K562 (cell line): ENCODE results near the gene ILF2. TPM values are rescaled to one million over a fixed set of nuclear protein-coding genes. Genes with fewer than 3 reads are reported as not detected.

ENCODE experiments used
- ATAC-seq: fragments of 200-7000 bp; cut with Tn5 transposase; 3 replicates; pipeline ENCODE4 v1.9.1; 2020; ENCODE audit warnings: moderate library complexity
- BruUV-seq: library from RNA; stranded (reverse); fragments of 400-500 nt; replicated peaks from 2 replicates; lab custom pipeline; 2021; lab: Mats Ljungman, UMichigan
- CTCF ChIA-PET: fragments of 300-600 bp; formaldehyde crosslinking; extraction: SDS; loops from one replicate; lab custom pipeline; 2021; ENCODE audit warnings: low intra/inter-chr PET ratio; lab: Yijun Ruan, JAX
- POLR2A ChIA-PET: fragments of 300-600, 350-650 bp; sonication (Branson Sonifier 250); formaldehyde crosslinking; extraction: SDS; loops from one replicate; lab custom pipeline; 2021; ENCODE audit warnings: antibody characterized with exemption, inconsistent platforms; lab: Yijun Ruan, JAX
- DNase-seq, 4 experiments: peaks; one replicate each; pipeline versions ENCODE4 v3.0.0 to v3.0.0-alpha.2; 2011 to 2018; ENCODE audit warnings: low spot score in 3 of 4, mixed read lengths in 3 of 4; ENCODE audit errors: extremely low read depth in 1 of 4
- FAIRE-seq: peaks from 2 replicates; lab custom pipeline; 2011; peaks lifted over from hg19 to GRCh38; lab: Jason Lieb, UNC
- H2AFZ ChIP-seq: 2 replicates; pipeline ENCODE4 v1.6.0; 2011; ENCODE audit warnings: low read depth, low read length, control low read depth, inconsistent platforms
- H3K27ac ChIP-seq: fragments of 200-600 bp; 3 replicates; pipeline ENCODE4 v1.8.0; 2011; ENCODE audit warnings: low read depth, mild to moderate bottlenecking, control low read depth, inconsistent platforms, low read length, moderate library complexity, mixed read lengths; ENCODE audit errors: extremely low read depth
- H3K27me3 ChIP-seq, 2 experiments: fragments of 300-600 bp in 1 of 2; 2 replicates in 1 of 2; 3 replicates in 1 of 2; pipeline versions ENCODE4 v1.6.0 to v1.8.0; 2011; ENCODE audit warnings: inconsistent platforms in 2 of 2, low read length in 2 of 2, mild to moderate bottlenecking in 1 of 2, mixed read lengths in 1 of 2, moderate library complexity in 1 of 2; ENCODE audit not compliant: control insufficient read depth in 2 of 2, insufficient read depth in 2 of 2
- H3K36me3 ChIP-seq: fragments of 300-600 bp; 3 replicates; pipeline ENCODE4 v1.8.0; 2011; ENCODE audit warnings: mild to moderate bottlenecking, low read length, inconsistent platforms; ENCODE audit not compliant: control insufficient read depth, insufficient read depth
- H3K4me1 ChIP-seq, 2 experiments: fragments of 200-600 bp in 1 of 2; replicated peaks in 1 of 2; 2 replicates in 1 of 2; 3 replicates in 1 of 2; pipeline versions ENCODE4 v1.5.1 to v1.8.0; 2011; ENCODE audit warnings: inconsistent platforms in 2 of 2, low read length in 2 of 2, mild to moderate bottlenecking in 1 of 2, mixed read lengths in 1 of 2, moderate library complexity in 1 of 2; ENCODE audit not compliant: control insufficient read depth in 2 of 2, insufficient read depth in 2 of 2
- H3K4me2 ChIP-seq: 2 replicates; pipeline ENCODE4 v1.6.1; 2011; ENCODE audit warnings: low read length, control low read depth, inconsistent platforms, mixed read lengths; ENCODE audit not compliant: insufficient read depth
- H3K4me3 ChIP-seq: fragments of 200-600 bp; sonication (generic), shearing (Covaris generic); 2 replicates; pipeline ENCODE4 v1.5.1; 2016; ENCODE audit warnings: control low read depth, inconsistent platforms
- H3K79me2 ChIP-seq: fragments of 200-600 bp; 3 replicates; pipeline ENCODE4 v1.8.0; 2011; ENCODE audit warnings: low read length, inconsistent platforms; ENCODE audit not compliant: control insufficient read depth, insufficient read depth
- H3K9ac ChIP-seq, 2 experiments: 2 replicates each; pipeline versions ENCODE4 v1.6.0 to v1.6.1; 2011; ENCODE audit warnings: low read depth in 2 of 2, low read length in 2 of 2, control low read depth in 1 of 2, inconsistent platforms in 1 of 2, mild to moderate bottlenecking in 1 of 2, mixed read lengths in 1 of 2; ENCODE audit not compliant: insufficient read depth in 1 of 2
- H3K9me1 ChIP-seq: one replicate; pipeline ENCODE4 v1.6.0; 2011; ENCODE audit warnings: inconsistent platforms, mild to moderate bottlenecking, low read length, moderate library complexity; ENCODE audit not compliant: control insufficient read depth, insufficient read depth
- H3K9me3 ChIP-seq: replicated peaks from 2 replicates; pipeline ENCODE4 v1.5.1; 2011; ENCODE audit warnings: low read depth, low read length, inconsistent platforms; ENCODE audit not compliant: control insufficient read depth, insufficient read depth
- H4K20me1 ChIP-seq: replicated peaks from 2 replicates; pipeline ENCODE4 v1.6.1; 2011; ENCODE audit warnings: low read length, inconsistent platforms, mixed read lengths; ENCODE audit not compliant: control insufficient read depth, insufficient read depth
- ADNP ChIP-seq: fragments of 200-800 bp; sonication (Bioruptor generic); IDR thresholded peaks from 2 replicates; pipeline ENCODE4 v1.6.1; 2016; ENCODE audit warnings: missing genetic modification characterization, missing compliant biosample characterization
- DIDO1 ChIP-seq: fragments of 450-650 bp; IDR thresholded peaks from 2 replicates; pipeline ENCODE4 v1.6.1; 2016; ENCODE audit warnings: low read depth, missing biosample characterization, missing genetic modification characterization
- JUNB ChIP-seq: fragments of 450-650 bp; formaldehyde crosslinking; conservative IDR thresholded peaks from 2 replicates; pipeline ENCODE4 v1.4.0; 2020; ENCODE audit warnings: mild to moderate bottlenecking
- TOE1 ChIP-seq, 2 experiments: fragments of 450-650 bp in 1 of 2; sonication (generic) in 1 of 2; formaldehyde crosslinking in 1 of 2; IDR thresholded peaks; 2 replicates each; pipeline versions ENCODE4 v1.7.1 to v1.8.0; 2016 to 2022; ENCODE audit warnings: borderline replicate concordance in 2 of 2, mild to moderate bottlenecking in 2 of 2, antibody characterized with exemption in 1 of 2, inconsistent platforms in 1 of 2, low read depth in 1 of 2, missing genetic modification reagents in 1 of 2, moderate library complexity in 1 of 2
- WGBS: fragments of 100-300 bp; shearing (Covaris generic); methylation state at CpG from one replicate; pipeline ENCODE4 v1.1.6; 2016; ENCODE audit warnings: low coverage, mixed read lengths; ENCODE audit not compliant: insufficient coverage; ENCODE audit errors: missing lambda C conversion rate; 5-methylcytosine and 5-hydroxymethylcytosine counted together
- in situ Hi-C: fragments of 300-500 bp; cut with MboI; formaldehyde crosslinking; loops from 4 replicates; pipeline ENCODE4 v1.15.0; 2018; ENCODE audit warnings: inconsistent platforms, mixed read lengths
- intact Hi-C: fragments of 100-400 bp; cut with micrococcal nuclease; formaldehyde crosslinking; loops from 2 replicates; pipeline ENCODE4 v1.14.2; 2022
- polyA plus RNA-seq, 8 experiments: library from polyadenylated mRNA; depleted of rRNA in 4 of 8; stranded (reverse) in 5 of 8; unstranded in 3 of 8; fragments of >200 nt; fragmentation: Nextera tagmentation in 2 of 8; fragmentation: Illumina TruSeq in 1 of 8; extraction: Ambion mirVana in 2 of 8; extraction: Trizol in 1 of 8; gene quantifications; 2 replicates each; pipeline versions ENCODE4 v1.2.1 to v1.2.3, GENCODE V29; 2011 to 2014; ENCODE audit warnings: inconsistent platforms in 1 of 8, missing spikeins in 1 of 8
- total RNA-seq, 7 experiments: library from RNA; depleted of rRNA in 6 of 7; stranded (reverse); fragments of >200 nt in 6 of 7; fragmentation: Illumina TruSeq in 2 of 7; extraction: Trizol in 2 of 7; gene quantifications; 2 replicates each; pipeline versions ENCODE4 v1.2.1 to v1.2.3, GENCODE V29; 2011 to 2021; ENCODE audit warnings: low replicate concordance in 1 of 7
- TF ChIP-seq, protein P1 (sequence below): fragments of 250-450 bp; sonication (Bioruptor Pico); IDR thresholded peaks from 2 replicates; pipeline ENCODE4 v1.4.0; 2020
- TF ChIP-seq, protein P2 (sequence below): sonication (generic); formaldehyde crosslinking; IDR thresholded peaks from 2 replicates; pipeline ENCODE4 v1.8.0; 2022; ENCODE audit warnings: mild to moderate bottlenecking, missing genetic modification reagents
- TF ChIP-seq, protein P3 (sequence below): fragments of 450-650 bp; IDR thresholded peaks from one replicate; pipeline ENCODE4 v1.6.1; 2018; ENCODE audit warnings: mild to moderate bottlenecking, moderate library complexity; ENCODE audit not compliant: partially characterized antibody

The ILF2 gene
- total and polyA plus RNA-seq, 9 of the 15 experiments (the other 6 are each of a cell fraction or from before 2014, with no cell fraction given) = 282 to 726 (median 474) TPM

DNA sequence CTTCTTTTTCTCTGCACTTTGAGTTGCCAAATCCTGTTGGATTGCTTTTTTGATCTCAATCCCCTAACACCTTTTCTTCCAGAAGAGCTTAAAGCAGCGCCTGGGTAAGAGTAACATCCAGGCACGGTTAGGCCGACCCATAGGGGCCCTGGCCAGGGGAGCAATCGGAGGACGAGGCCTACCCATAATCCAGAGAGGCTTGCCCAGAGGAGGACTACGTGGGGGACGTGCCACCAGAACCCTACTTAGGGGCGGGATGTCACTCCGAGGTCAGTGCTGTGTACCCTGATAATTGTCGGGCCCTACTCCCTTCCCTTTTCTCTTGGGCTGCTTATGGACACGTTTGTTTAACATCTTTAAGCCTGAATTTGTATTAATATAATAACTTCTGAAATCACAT lies 28.6 kb downstream of the ILF2 start:
- Histone ChIP-seq H3K9me1 (no peaks in the 10 kb centered on the region), H4K20me1 (no peaks in the 10 kb centered on the region; the same call in 1 of the 2 replicates), H3K79me2 (peaks cover 23% of the 10 kb centered on the region), H3K27me3 (no peaks in the 10 kb centered on the region), H3K4me2 (no peak overlapping the region), H3K9me3 (no peaks in the 10 kb centered on the region), H3K36me3 (peaks cover 99% of the 10 kb centered on the region), H2AFZ (no peak overlapping the region), H3K27ac (no peak overlapping the region), H3K4me1 (no peaks in the 10 kb centered on the region; a peak in 1 of 5 replicates), H3K9ac (0 out of 4 replicates have a peak overlapping the region, but pooled peaks of 1 of the 2 experiments have one; percentile 2), H3K4me3 (no peak overlapping the region)
- FAIRE-seq = no peak
- no peak for DNase-seq
- POLR2A ChIA-PET = interaction anchor here (0.8 to 11.6 kb wide), 3 partner anchors 8 to 147 kb away, joined by 3 to 205 read pairs (median 23); partner anchors contain the start of gene S100A13
- intact Hi-C loops = no loop called here
- no TSS peak for BruUV-seq
- WGBS = 85% methylated on average over 10 of the region's 11 CpGs
- no peak for ATAC-seq
- in situ Hi-C loops = no loop called here
- CTCF ChIA-PET = no interaction called here
- TF ChIP-seq DIDO1 (tag) (no peak), TOE1 (IDR thresholded peaks at IDR 0.05; ENCODE audit: borderline replicate concordance) (no peak), TOE1 (CRISPR knock-in tag; IDR thresholded peaks at IDR 0.05; ENCODE audit: borderline replicate concordance, low read depth) (no peak), ADNP (no peak), JUNB (CRISPR knock-in tag) (no peak)
- TF ChIP-seq, protein P1, sequence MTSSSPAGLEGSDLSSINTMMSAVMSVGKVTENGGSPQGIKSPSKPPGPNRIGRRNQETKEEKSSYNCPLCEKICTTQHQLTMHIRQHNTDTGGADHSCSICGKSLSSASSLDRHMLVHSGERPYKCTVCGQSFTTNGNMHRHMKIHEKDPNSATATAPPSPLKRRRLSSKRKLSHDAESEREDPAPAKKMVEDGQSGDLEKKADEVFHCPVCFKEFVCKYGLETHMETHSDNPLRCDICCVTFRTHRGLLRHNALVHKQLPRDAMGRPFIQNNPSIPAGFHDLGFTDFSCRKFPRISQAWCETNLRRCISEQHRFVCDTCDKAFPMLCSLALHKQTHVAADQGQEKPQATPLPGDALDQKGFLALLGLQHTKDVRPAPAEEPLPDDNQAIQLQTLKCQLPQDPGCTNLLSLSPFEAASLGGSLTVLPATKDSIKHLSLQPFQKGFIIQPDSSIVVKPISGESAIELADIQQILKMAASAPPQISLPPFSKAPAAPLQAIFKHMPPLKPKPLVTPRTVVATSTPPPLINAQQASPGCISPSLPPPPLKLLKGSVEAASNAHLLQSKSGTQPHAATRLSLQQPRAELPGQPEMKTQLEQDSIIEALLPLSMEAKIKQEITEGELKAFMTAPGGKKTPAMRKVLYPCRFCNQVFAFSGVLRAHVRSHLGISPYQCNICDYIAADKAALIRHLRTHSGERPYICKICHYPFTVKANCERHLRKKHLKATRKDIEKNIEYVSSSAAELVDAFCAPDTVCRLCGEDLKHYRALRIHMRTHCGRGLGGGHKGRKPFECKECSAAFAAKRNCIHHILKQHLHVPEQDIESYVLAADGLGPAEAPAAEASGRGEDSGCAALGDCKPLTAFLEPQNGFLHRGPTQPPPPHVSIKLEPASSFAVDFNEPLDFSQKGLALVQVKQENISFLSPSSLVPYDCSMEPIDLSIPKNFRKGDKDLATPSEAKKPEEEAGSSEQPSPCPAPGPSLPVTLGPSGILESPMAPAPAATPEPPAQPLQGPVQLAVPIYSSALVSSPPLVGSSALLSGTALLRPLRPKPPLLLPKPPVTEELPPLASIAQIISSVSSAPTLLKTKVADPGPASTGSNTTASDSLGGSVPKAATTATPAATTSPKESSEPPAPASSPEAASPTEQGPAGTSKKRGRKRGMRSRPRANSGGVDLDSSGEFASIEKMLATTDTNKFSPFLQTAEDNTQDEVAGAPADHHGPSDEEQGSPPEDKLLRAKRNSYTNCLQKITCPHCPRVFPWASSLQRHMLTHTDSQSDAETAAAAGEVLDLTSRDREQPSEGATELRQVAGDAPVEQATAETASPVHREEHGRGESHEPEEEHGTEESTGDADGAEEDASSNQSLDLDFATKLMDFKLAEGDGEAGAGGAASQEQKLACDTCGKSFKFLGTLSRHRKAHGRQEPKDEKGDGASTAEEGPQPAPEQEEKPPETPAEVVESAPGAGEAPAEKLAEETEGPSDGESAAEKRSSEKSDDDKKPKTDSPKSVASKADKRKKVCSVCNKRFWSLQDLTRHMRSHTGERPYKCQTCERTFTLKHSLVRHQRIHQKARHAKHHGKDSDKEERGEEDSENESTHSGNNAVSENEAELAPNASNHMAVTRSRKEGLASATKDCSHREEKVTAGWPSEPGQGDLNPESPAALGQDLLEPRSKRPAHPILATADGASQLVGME (CRISPR knock-in tag) = no peak
- TF ChIP-seq, protein P2, sequence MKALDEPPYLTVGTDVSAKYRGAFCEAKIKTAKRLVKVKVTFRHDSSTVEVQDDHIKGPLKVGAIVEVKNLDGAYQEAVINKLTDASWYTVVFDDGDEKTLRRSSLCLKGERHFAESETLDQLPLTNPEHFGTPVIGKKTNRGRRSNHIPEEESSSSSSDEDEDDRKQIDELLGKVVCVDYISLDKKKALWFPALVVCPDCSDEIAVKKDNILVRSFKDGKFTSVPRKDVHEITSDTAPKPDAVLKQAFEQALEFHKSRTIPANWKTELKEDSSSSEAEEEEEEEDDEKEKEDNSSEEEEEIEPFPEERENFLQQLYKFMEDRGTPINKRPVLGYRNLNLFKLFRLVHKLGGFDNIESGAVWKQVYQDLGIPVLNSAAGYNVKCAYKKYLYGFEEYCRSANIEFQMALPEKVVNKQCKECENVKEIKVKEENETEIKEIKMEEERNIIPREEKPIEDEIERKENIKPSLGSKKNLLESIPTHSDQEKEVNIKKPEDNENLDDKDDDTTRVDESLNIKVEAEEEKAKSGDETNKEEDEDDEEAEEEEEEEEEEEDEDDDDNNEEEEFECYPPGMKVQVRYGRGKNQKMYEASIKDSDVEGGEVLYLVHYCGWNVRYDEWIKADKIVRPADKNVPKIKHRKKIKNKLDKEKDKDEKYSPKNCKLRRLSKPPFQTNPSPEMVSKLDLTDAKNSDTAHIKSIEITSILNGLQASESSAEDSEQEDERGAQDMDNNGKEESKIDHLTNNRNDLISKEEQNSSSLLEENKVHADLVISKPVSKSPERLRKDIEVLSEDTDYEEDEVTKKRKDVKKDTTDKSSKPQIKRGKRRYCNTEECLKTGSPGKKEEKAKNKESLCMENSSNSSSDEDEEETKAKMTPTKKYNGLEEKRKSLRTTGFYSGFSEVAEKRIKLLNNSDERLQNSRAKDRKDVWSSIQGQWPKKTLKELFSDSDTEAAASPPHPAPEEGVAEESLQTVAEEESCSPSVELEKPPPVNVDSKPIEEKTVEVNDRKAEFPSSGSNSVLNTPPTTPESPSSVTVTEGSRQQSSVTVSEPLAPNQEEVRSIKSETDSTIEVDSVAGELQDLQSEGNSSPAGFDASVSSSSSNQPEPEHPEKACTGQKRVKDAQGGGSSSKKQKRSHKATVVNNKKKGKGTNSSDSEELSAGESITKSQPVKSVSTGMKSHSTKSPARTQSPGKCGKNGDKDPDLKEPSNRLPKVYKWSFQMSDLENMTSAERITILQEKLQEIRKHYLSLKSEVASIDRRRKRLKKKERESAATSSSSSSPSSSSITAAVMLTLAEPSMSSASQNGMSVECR (CRISPR knock-in tag) = no peak
- TF ChIP-seq, protein P3, sequence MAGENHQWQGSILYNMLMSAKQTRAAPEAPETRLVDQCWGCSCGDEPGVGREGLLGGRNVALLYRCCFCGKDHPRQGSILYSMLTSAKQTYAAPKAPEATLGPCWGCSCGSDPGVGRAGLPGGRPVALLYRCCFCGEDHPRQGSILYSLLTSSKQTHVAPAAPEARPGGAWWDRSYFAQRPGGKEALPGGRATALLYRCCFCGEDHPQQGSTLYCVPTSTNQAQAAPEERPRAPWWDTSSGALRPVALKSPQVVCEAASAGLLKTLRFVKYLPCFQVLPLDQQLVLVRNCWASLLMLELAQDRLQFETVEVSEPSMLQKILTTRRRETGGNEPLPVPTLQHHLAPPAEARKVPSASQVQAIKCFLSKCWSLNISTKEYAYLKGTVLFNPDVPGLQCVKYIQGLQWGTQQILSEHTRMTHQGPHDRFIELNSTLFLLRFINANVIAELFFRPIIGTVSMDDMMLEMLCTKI = no peak
